HG03520 (cell line): ENCODE measurements around the gene RABEPK.
"Not testable (repeated sequence)": the region's sequence is repeated elsewhere in the genome, so short reads cannot be mapped to it uniquely, and the experiment has no call there.

Experiments used
- ATAC-seq: cut with Tn5 transposase; IDR thresholded peaks from one replicate; pipeline ENCODE4 v1.9.1; 2021; ENCODE audit warnings: mild to moderate bottlenecking, moderate library complexity; ENCODE audit not compliant: unreplicated experiment

The RABEPK gene, protein sequence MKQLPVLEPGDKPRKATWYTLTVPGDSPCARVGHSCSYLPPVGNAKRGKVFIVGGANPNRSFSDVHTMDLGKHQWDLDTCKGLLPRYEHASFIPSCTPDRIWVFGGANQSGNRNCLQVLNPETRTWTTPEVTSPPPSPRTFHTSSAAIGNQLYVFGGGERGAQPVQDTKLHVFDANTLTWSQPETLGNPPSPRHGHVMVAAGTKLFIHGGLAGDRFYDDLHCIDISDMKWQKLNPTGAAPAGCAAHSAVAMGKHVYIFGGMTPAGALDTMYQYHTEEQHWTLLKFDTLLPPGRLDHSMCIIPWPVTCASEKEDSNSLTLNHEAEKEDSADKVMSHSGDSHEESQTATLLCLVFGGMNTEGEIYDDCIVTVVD

DNA sequence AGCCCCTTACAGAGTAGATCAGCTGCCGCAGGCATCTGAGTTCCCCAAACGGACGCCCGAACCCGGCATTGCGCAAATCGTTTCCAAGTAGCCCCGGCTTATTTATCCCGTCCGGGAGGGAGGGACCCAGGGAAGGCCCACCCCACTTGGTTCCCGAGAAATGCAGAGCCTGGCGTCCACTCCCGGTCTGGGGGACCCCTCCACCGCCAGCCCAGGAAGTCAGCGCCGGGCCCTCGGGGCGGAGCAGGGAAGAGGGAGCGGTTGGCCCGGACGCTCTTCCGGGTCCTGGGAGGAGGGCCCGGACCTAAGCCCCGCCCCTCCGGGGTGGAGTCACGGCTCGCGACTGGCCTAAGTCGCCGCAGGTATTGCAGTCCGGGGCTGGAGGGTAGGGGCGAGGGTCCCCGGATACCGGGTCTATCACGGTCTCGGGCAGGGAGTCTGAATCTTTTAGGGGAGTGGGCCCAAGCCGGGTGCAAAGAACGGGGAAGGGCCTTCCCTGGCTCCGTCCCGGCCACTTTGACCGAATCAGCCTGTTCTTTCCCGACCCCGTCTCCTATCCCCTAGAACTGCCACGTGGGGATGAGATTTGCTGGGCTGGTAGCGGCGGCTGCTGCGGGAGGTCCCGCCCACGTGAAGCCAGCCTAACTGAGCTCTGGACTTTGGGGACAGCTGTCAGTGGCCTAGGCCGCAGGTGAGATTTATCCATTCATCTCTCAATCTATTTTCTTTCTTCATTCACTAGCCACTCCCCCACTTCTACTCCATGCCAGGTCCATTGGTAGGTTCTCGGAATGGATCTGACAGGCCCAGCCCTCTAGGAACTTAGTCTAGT is at the start of gene RABEPK:
Gene RABEPK, plus strand, starts transcription at position 327 of the 832 bp plus-strand sequence. CDS start 2,472 bp downstream, outside the sequence.
- ATAC-seq = peak; percentile 97

DNA sequence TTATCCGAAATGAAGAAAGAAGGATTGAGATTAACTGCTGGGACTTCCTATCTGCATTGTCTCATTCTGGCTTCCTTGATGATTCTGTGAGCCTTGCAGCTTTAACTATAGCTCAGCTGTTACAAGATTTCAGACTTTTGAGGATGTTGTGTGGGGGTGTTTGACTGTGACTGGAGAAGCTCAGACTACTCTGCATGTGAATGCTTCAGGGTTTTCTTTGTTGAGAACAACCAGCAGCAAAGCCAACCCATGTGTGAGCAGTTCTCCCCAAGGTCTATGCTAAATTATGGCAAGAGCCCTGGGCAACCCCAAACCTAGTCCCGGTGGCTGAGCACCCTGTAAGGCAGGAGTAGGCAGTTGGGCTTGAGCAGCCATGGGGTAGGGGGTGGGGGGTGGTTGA is 48.6 kb upstream of the RABEPK start:
- no peak for ATAC-seq

DNA sequence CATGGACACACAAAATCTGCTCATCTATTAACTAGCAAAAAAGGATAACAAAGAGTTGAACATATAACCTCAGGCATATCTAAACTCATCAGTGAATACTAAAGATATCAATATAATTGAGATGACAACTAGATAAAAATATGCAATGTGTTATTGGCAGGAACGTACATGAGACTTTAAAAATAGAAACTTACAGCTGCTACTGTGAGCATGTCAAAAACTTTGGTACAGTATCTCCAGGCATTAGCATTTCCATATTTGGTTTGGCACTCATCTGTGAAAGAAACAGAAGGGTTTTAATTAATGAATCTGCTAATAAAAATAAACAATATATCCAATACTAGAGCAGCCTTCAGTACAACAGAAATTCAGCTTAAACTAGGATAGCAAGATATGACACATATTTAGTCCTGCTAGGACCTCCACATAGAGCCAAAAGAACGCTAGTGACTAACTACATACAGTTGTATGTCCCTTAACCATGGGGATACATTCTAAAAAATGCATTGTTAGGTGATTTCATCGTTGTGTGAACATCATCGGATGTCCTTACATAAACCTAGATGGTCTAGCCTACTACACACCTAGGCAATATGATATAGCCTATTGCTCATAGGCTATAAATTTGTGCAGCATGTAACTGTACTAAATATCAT is 46.5 kb upstream of the RABEPK start:
- ATAC-seq = no peak

DNA sequence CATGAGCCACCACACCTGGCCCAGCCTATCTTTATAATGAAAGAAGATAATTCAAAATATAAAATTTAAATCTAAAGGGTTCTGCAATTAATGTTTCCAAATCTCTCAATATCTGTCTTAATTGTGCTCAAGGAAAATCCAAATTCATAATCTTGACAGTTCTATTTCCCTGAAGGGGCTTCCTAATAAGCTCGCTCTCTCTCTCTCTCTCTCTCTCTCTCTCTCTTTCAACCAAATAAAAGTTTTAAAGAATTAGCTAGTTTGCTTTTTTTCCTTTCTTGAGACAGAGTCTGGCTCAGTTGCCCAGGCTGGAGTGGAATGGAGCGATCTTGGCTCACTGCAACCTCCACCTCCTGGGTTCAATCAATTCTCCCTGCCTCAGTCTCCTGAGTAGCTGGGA is 43.8 kb upstream of the RABEPK start:
- ATAC-seq = no peak

DNA sequence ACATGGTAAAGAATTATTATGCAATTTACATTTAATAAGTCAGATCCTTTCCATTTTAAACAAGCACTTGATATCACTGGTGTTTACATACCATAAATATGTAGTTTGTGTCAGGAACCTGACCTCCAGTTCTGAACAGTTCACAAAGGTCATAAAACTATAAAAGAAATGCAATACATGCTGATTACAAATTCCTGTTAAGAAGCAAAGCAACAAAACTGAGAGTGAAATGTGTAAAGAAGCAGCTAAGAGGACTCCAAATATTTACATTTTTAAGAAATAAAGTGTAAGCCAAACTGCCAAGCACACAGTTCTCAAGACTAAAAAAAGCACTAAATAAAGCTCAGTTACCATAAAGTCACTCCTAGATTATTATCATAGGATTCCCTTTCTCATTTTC is 39.6 kb upstream of the RABEPK start:
- no peak for ATAC-seq

DNA sequence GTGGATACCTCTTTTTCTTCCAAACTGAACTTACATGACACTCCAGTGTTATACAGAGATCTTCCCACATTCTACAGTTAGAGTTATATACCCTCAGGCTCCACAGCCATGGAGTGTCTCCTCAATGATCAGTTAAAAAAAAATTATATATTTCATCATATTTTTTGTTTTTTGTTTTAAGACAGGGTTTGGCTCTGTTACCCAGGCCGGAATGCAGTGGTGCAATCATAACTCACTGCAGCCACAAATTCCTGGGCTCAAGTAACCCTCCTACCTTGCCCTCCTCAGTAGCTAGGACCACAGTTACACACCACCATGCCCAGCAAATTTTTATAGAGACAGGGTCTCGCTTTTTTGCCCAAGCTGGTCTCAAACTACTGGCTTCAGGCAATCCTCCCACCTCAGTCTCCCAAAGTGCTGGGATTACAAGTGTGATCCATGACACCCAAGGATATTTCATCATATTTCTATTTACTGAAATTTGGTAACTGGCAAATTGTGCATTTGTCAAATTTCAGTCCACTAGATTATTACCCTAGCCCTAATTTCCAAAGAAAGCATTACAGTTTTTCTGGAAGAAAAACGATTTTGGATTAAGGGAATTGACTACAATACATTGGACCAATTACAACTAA is 38.9 kb upstream of the RABEPK start:
- ATAC-seq = no peak

DNA sequence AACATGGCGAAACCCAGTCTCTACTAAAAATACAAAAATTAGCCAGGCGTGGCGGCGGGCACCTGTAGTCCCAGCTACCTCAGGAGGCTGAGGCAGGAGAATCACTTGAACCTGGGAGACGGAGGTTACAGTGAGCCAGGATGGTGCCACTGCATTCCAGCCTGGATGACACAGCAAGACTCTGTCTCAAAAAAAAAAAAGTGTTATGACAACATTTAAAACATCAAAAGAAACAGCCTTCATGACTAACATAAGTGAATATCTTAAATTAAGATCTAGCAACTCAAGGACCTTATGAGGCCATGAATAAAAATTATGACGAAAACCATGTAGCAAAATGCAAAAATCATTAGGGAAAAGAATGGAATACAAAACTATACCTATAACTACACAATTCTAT is 37.5 kb upstream of the RABEPK start:
- ATAC-seq = not testable (repeated sequence)

DNA sequence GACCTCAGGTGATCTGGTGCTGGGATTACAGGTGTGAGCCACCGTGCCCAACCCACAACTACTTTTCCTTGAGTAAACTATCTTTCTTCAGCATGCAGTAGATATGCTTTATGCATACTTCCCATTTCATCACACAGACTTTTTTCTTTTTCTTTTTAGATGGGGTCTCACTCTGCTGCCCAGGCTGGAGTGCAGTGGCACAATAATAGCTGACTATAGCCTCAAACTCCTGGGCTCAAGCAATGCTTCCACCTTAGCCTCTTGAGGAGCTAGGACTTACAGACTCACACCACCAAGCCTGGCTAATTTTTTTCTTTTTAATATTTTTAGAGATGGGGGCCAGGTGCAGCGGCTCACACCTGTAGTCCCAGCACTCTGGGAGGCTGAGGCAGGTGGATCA is 33.6 kb upstream of the RABEPK start:
- no peak for ATAC-seq

DNA sequence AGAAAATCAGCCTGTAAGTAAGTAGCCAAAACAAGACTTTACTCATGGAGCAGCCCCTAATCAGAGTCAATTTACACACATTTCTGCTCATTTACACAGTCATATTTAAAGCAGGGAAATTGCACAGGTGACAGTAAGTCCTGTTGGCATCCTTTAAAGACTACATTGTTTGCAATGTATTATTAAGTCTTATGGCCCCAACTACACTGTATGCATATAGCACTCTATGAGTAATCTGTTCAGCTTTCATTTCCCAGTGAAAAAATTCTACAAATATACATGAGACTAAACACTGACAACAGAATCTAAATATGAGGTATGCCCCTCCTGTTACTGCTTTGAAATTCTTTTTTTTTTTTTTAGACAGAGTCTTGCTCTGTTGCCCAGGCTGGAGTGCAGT is 30.4 kb upstream of the RABEPK start:
- no peak for ATAC-seq

DNA sequence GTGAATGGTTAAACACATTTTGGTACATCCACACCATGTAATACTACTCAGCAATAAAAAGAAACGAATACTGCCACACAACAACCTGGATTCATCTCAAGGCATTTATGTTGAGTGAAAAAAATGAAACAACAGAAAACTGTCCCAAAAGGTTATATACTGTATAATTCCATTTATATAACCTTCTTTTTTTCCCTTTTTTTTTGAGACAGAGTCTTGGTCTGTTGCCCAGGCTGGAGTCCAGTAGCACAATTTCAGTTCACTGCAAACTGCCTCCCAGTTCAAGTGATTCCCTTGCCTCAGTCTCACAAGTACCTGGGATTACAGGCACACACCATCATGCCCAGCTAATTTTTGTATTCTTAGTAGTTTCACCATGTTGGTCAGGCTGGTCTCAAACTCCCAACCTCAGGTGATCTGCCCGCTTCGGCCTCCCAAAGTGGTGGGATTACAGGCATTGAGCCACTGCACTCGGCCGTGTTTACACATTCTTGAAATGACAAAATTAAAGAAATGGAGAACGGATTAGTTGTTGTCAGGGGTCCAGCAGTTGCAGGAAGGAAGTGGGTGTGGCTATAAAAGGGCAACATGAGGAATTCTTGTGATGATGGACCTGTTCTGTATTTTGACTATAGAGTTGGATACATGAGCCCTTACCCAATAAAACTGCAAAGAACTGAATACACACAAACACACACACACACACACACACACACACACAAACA is 28.1 kb upstream of the RABEPK start:
- no peak for ATAC-seq

DNA sequence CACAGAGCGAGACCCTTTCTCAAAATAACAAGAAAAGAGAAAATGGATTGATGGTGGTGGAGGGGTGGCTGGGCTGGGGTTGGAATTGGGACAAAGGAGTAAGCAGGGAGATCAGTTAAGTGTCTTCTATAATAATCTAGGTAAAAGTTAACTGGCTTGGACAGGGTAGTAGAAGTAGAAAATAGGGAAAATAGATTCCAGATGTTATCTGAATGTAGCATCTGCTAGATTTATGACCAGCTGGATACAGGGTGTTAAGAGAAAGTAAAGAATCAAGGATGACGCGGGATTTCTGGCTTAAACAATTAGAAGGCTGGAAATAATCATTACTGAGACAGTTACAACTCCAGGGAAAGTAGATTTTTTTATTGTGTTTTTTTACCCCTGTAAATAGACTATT is 23.7 kb upstream of the RABEPK start:
- ATAC-seq = no peak

DNA sequence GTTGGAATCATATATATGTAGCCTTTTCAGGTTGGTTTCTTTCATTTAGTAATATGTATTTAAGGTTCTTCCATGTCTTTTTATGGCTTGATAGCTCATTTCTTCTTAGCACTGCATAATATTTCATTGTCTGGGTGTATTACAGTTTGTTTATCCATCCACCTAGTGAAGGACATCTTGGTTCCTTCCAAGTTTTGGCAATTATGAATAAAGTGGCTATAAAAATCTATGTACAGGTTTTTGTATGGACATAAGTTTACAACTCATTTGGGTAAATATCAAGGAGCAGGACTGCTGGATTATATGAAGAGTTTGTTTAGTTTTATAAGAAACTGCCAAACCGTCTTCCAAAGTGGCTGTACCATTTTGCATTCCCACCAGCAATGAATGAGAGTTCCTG is 22.5 kb upstream of the RABEPK start:
- ATAC-seq = no peak

DNA sequence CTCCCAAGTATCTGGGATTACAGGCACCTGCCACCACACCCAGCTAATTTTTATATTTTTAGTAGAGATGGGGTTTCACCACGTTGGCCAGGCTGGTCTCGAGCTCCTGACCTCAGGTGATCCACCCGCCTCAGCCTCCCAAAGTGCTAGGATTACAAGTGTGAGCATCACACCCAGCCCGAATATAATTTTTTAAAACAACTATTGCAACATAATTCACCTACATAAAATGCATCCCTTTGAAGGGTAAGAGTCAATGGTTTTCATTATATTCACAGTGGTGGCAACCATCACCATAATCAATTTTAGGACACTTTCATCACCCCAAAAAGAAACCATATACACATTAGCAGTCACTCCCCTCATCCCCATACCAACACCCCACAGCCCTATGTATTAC is 20.6 kb upstream of the RABEPK start:
- not testable (repeated sequence) for ATAC-seq

DNA sequence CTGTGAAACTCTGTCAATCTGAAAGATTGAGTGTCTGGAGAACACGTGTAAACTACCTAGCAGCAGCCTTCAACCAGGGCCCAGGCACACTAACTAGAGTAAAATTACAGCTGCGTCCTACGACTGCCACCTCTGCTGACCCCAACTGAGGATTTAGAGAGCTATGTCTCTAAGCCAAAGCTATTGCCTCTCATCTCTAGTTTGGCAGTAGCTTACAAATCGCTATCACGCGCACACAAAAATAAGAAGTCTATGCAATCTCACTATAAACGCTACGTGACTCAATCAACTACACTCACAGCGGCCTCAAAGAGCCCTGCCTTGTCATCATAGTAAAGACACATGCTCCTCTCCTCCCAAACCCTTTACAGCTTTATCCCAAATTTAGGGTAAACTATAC is 19.5 kb upstream of the RABEPK start:
- ATAC-seq = no peak

DNA sequence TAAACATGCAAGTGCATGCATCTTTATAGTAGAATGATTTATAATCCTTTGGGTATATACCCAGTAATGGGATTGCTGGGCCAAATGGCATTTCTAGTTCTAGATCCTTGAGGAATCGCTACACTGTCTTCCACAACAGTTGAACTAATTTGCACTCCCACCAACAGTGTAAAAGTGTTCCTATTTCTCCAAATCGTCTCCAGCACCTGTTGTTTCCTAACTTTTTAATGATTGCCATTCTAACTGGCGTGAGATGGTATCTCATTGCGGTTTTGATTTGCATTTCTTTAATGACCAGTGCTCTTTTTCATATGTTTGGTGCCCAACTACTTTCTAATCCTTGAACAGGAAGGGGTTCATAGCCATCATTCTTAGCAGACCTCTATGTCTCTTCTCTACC is 18.6 kb upstream of the RABEPK start:
- ATAC-seq = not testable (repeated sequence)

DNA sequence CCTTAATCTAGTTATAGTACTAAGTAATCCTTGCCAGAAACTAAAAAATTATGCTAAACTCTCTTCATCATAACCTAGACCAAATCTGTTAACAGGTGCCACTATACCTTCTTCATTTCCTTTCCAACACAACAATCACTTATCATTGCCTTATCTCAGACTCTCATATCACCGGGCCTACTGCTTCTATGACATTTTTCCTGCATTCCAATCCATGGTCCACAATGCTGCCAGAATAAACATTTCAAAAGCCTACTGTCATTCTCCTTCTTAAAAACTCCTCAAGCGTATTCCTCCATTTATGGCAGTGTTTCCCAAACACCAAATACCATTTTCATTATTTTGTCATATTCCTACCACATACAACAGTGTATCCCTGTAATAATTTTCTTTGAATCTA is 17.3 kb upstream of the RABEPK start:
- no peak for ATAC-seq

DNA sequence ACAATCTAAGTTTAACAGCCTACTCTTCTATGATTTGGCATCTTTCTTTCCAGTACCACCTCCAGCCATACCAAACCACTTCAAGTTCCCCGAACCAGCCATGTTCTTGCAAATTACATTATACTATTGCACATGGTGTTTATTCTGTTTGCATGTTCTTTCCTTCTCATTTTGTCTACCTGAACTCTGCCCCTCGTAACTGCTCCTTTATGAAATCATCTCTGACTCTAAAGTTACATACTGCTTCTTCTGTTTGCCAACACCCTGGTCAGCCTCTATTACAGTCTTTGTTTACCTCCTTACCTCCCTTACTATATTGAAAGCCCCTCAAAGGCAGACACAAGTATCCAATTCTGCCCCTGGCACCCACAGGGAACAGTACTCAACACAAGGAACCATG is 16.8 kb upstream of the RABEPK start:
- ATAC-seq = no peak

DNA sequence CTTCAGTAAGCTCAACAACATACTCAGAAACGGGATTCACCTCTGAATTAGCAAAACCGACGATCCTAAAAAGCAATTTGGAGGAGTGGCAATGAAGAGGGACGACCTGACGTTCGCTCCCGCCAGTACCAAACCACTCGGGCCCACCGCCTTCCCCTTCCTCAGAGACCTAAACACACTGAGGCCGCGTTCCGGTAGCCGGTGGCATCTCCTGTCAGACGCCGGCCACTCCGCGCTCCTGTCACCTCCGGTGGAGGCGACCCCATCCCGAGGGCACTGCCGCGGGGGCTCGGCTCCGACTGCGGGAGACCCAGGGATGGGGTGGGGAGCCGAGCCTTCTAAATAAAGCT is 11.4 kb upstream of the RABEPK start:
- peak; percentile 20 for ATAC-seq

DNA sequence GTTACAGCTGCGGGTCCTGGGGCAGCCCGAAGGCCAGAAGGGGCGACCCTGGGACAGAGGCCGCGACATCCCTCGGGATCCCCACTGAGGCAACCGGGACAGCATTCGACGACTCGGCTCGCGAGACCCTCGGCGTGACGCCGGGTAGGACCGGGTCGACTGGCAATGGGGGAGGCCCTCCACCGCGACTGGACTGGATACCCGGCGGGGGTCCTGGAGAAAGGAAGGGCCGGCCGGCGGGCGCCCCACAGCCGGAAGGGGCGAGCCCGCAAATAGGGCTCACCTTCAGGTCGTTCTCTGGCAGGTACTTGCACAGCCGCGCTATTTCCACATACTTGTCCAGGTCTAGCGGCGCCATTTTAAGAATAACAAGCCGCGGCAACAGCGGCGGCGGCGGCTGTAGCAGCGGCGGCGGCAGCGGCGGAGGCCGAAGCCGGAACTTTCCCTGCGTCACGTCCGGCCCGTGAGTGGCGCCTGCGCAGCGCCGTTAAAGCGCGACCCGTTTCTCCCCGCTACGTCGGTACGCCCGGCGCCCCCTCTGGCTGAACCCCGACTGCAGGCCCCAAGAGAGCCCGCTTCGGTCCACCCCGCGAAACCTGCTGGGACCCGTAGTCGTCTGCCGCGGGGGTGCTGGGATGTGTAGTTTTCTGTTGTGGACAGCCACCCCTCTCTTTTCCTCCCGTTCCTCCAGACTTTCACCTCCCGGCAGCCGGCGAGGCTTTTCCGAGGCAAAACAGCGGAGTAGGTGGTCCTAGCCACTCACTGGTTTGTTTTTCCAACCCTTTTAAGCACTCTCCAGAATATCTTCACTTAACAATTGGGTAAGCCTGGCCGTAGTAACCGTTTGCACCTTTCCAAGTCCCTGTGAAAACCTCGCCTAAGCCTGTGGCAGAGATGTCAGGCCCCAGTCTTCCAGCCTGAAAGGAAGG is 10.7 kb upstream of the RABEPK start, which contains the start of gene PPP6C:
Gene PPP6C, minus strand, starts transcription at position 443 of the 929 bp plus-strand sequence. Its CDS starts 85 bp downstream, at position 358.
- peak; percentile 91 for ATAC-seq
